Fibroblast of skin of right quadriceps (primary cell): Measurements from ENCODE around the gene UNC93A.
A peak's percentile ranks its signal among the peaks of the same experiment; 100 is the strongest.
"Not testable (repeated sequence)": the region's sequence is repeated elsewhere in the genome, so short reads cannot be mapped to it uniquely, and the experiment has no call there.

ENCODE experiments used
- DNase-seq: peaks from one replicate; pipeline ENCODE4 v3.0.0-alpha.2; 2013

Gene UNC93A

GRCh38 chr6:167294651-167295494 lies 3.8 kb downstream of the UNC93A start:
- DNase-seq, result no peak

- DNase-seq, result no peak
Measured at GRCh38 chr6:167295495-167296292, 4.6 kb downstream of the UNC93A start.

GRCh38 chr6:167296293-167296690 lies 5.2 kb downstream of the UNC93A start:
- DNase-seq, result no peak

GRCh38 chr6:167296902-167297301 lies 5.8 kb downstream of the UNC93A start:
- DNase-seq, result no peak

- no peak for DNase-seq
Measured at GRCh38 chr6:167298127-167298526, 7.0 kb downstream of the UNC93A start.

GRCh38 chr6:167299641-167300308 lies 8.7 kb downstream of the UNC93A start:
- DNase-seq, result no peak

- no peak for DNase-seq
Measured at GRCh38 chr6:167300902-167301777, 10.0 kb downstream of the UNC93A start.

GRCh38 chr6:167302074-167302473 lies 11.0 kb downstream of the UNC93A start:
- no peak for DNase-seq

GRCh38 chr6:167302796-167303195 lies 11.7 kb downstream of the UNC93A start:
- DNase-seq, result no peak

GRCh38 chr6:167303675-167304625 lies 12.8 kb downstream of the UNC93A start:
- no peak for DNase-seq

- DNase-seq, result no peak
Measured at GRCh38 chr6:167304912-167305311, 13.8 kb downstream of the UNC93A start.

- no peak for DNase-seq
Measured at GRCh38 chr6:167305796-167306195, 14.7 kb downstream of the UNC93A start.

GRCh38 chr6:167306401-167306998 lies 15.4 kb downstream of the UNC93A start:
- peak; percentile 3 for DNase-seq

GRCh38 chr6:167307342-167307955 lies 16.3 kb downstream of the UNC93A start:
- DNase-seq, result no peak

GRCh38 chr6:167308207-167308606 lies 17.1 kb downstream of the UNC93A start:
- DNase-seq, result no peak

- not testable (repeated sequence) for DNase-seq
Measured at GRCh38 chr6:167309355-167310192, 18.5 kb downstream of the UNC93A start.

GRCh38 chr6:167311286-167311685 lies 20.2 kb downstream of the UNC93A start:
- no peak for DNase-seq

- not testable (repeated sequence) for DNase-seq
Measured at GRCh38 chr6:167311691-167312090, 20.6 kb downstream of the UNC93A start.

- no peak for DNase-seq
Measured at GRCh38 chr6:167314180-167314821, 23.2 kb downstream of the UNC93A start.
